Measurements from ENCODE around the gene KCNMA1. TPM values are rescaled to one million over a fixed set of nuclear protein-coding genes. Genes with fewer than 3 reads are reported as not detected.

The KCNMA1 gene
- total RNA-seq, 1 experiment from 2014 or later: 6.2 TPM

GRCh38 chr10:76918106-76918505, 719.5 kb downstream of the KCNMA1 start:
- in situ Hi-C loops (cut with HindIII; ENCODE audit: low pct_unique_long_range_greater_than_20kb, low sequenced_read_pairs): no loop called here
- no peak for DNase-seq (ENCODE audit: low read depth)

- in situ Hi-C loops (cut with HindIII; ENCODE audit: low pct_unique_long_range_greater_than_20kb, low sequenced_read_pairs): no loop called here
- no peak for DNase-seq (ENCODE audit: low read depth)
These were observed 720.5 kb downstream of the KCNMA1 start for GRCh38 chr10:76917071-76917470.

- in situ Hi-C loops (cut with HindIII; ENCODE audit: low pct_unique_long_range_greater_than_20kb, low sequenced_read_pairs): no loop called here
- no peak for DNase-seq (ENCODE audit: low read depth)
These were observed 721.1 kb downstream of the KCNMA1 start for GRCh38 chr10:76916536-76916935.

GRCh38 chr10:76915316-76915715, 722.3 kb downstream of the KCNMA1 start:
- DNase-seq (ENCODE audit: low read depth): no peak

GRCh38 chr10:76911184-76911583, 726.4 kb downstream of the KCNMA1 start:
- in situ Hi-C loops (cut with HindIII; ENCODE audit: low pct_unique_long_range_greater_than_20kb, low sequenced_read_pairs): no loop called here
- DNase-seq (ENCODE audit: low read depth): no peak

More at GRCh38 chr10:76915316-76915715, 722.3 kb downstream of the KCNMA1 start:
- in situ Hi-C loops (cut with HindIII; ENCODE audit: low pct_unique_long_range_greater_than_20kb, low sequenced_read_pairs): no loop called here

- no peak for DNase-seq (ENCODE audit: low read depth)
- in situ Hi-C loops (cut with HindIII; ENCODE audit: low pct_unique_long_range_greater_than_20kb, low sequenced_read_pairs): no loop called here
These were observed 727.2 kb downstream of the KCNMA1 start for GRCh38 chr10:76910184-76910962.

- in situ Hi-C loops (cut with HindIII; ENCODE audit: low pct_unique_long_range_greater_than_20kb, low sequenced_read_pairs): no loop called here
- no peak for DNase-seq (ENCODE audit: low read depth)
These were observed 731.4 kb downstream of the KCNMA1 start for GRCh38 chr10:76906256-76906655.

- no peak for DNase-seq (ENCODE audit: low read depth)
- in situ Hi-C loops (cut with HindIII; ENCODE audit: low pct_unique_long_range_greater_than_20kb, low sequenced_read_pairs): no loop called here
These were observed 732.4 kb downstream of the KCNMA1 start for GRCh38 chr10:76905251-76905650.

- no peak for DNase-seq (ENCODE audit: low read depth)
- in situ Hi-C loops (cut with HindIII; ENCODE audit: low pct_unique_long_range_greater_than_20kb, low sequenced_read_pairs): no loop called here
These were observed 734.1 kb downstream of the KCNMA1 start for GRCh38 chr10:76903387-76903945.

GRCh38 chr10:76902949-76903348, 734.7 kb downstream of the KCNMA1 start:
- DNase-seq (ENCODE audit: low read depth): no peak
- in situ Hi-C loops (cut with HindIII; ENCODE audit: low pct_unique_long_range_greater_than_20kb, low sequenced_read_pairs): no loop called here

- DNase-seq (ENCODE audit: low read depth): no peak
- in situ Hi-C loops (cut with HindIII; ENCODE audit: low pct_unique_long_range_greater_than_20kb, low sequenced_read_pairs): no loop called here
These were observed 735.9 kb downstream of the KCNMA1 start for GRCh38 chr10:76901701-76902100.

- no peak for DNase-seq (ENCODE audit: low read depth)
- in situ Hi-C loops (cut with HindIII; ENCODE audit: low pct_unique_long_range_greater_than_20kb, low sequenced_read_pairs): no loop called here
These were observed 738.1 kb downstream of the KCNMA1 start for GRCh38 chr10:76899490-76899889.

GRCh38 chr10:76892766-76893479, 744.7 kb downstream of the KCNMA1 start:
- no peak for DNase-seq (ENCODE audit: low read depth)
- in situ Hi-C loops (cut with HindIII; ENCODE audit: low pct_unique_long_range_greater_than_20kb, low sequenced_read_pairs): no loop called here

GRCh38 chr10:76887223-76888010, 750.2 kb downstream of the KCNMA1 start:
- no peak for DNase-seq (ENCODE audit: low read depth)
- in situ Hi-C loops (cut with HindIII; ENCODE audit: low pct_unique_long_range_greater_than_20kb, low sequenced_read_pairs): no loop called here

GRCh38 chr10:76885816-76886215, 751.8 kb downstream of the KCNMA1 start:
- DNase-seq (ENCODE audit: low read depth): no peak
- in situ Hi-C loops (cut with HindIII; ENCODE audit: low pct_unique_long_range_greater_than_20kb, low sequenced_read_pairs): no loop called here

- DNase-seq (ENCODE audit: low read depth): no peak
- in situ Hi-C loops (cut with HindIII; ENCODE audit: low pct_unique_long_range_greater_than_20kb, low sequenced_read_pairs): no loop called here
These were observed 752.8 kb downstream of the KCNMA1 start for GRCh38 chr10:76884673-76885275.

GRCh38 chr10:76883596-76883995, 754.0 kb downstream of the KCNMA1 start:
- in situ Hi-C loops (cut with HindIII; ENCODE audit: low pct_unique_long_range_greater_than_20kb, low sequenced_read_pairs): no loop called here
- DNase-seq (ENCODE audit: low read depth): no peak

GRCh38 chr10:76882796-76883195, 754.8 kb downstream of the KCNMA1 start:
- no peak for DNase-seq (ENCODE audit: low read depth)
- in situ Hi-C loops (cut with HindIII; ENCODE audit: low pct_unique_long_range_greater_than_20kb, low sequenced_read_pairs): no loop called here
